ENCODE data around the gene TFAP2A.

- TF ChIP-seq CTCF (IDR thresholded peaks at IDR 0.05 in 8 of 11, conservative IDR thresholded peaks at IDR 0.05 in 3 of 11) (no peak), POLR2A (IDR thresholded peaks at IDR 0.05) (no peak)
Observed at GRCh38 chr6:10406556-10406955, 8.3 kb downstream of the TFAP2A start.

All from spleen (tissue), 7 donors.